ENCODE measurements around the gene PPTC7.

- no peak for TF ChIP-seq POLR2A (IDR thresholded peaks at IDR 0.05)
- no peak for TF ChIP-seq CTCF (IDR thresholded peaks at IDR 0.05)
- peak in 2 of 3 donors; percentile 46 to 80 for TF ChIP-seq POLR2AphosphoS5 (IDR thresholded peaks at IDR 0.05)
These were observed 39.7 kb downstream of the PPTC7 start for GRCh38 chr12:110543252-110543959.
